Measurements from ENCODE around the gene GALNT7.

The GALNT7 gene

GRCh38 chr4:173269280-173269679, 100.7 kb downstream of the GALNT7 start:
- Histone ChIP-seq H3K36me3 (ENCODE audit: control insufficient read depth, insufficient read depth, low read length) (no peaks in the 10 kb centered on the region), H3K27me3 (ENCODE audit: control insufficient read depth, insufficient read depth, low read length) (no peaks in the 10 kb centered on the region), H3K9ac (no peak overlapping the region), H3K4me1 (no peaks in the 10 kb centered on the region), H3K79me2 (no peaks in the 10 kb centered on the region), H3K9me3 (ENCODE audit: control insufficient read depth, low read length) (no peaks in the 10 kb centered on the region), H3K27ac (no peak overlapping the region), H2AFZ (no peak overlapping the region), H3K4me3 (ENCODE audit: low read depth, low read length) (no peak overlapping the region), H3K4me2 (ENCODE audit: low read length) (no peak overlapping the region)
- TF ChIP-seq, protein P1, sequence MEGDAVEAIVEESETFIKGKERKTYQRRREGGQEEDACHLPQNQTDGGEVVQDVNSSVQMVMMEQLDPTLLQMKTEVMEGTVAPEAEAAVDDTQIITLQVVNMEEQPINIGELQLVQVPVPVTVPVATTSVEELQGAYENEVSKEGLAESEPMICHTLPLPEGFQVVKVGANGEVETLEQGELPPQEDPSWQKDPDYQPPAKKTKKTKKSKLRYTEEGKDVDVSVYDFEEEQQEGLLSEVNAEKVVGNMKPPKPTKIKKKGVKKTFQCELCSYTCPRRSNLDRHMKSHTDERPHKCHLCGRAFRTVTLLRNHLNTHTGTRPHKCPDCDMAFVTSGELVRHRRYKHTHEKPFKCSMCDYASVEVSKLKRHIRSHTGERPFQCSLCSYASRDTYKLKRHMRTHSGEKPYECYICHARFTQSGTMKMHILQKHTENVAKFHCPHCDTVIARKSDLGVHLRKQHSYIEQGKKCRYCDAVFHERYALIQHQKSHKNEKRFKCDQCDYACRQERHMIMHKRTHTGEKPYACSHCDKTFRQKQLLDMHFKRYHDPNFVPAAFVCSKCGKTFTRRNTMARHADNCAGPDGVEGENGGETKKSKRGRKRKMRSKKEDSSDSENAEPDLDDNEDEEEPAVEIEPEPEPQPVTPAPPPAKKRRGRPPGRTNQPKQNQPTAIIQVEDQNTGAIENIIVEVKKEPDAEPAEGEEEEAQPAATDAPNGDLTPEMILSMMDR (IDR thresholded peaks at IDR 0.05), result no peak

DNA sequence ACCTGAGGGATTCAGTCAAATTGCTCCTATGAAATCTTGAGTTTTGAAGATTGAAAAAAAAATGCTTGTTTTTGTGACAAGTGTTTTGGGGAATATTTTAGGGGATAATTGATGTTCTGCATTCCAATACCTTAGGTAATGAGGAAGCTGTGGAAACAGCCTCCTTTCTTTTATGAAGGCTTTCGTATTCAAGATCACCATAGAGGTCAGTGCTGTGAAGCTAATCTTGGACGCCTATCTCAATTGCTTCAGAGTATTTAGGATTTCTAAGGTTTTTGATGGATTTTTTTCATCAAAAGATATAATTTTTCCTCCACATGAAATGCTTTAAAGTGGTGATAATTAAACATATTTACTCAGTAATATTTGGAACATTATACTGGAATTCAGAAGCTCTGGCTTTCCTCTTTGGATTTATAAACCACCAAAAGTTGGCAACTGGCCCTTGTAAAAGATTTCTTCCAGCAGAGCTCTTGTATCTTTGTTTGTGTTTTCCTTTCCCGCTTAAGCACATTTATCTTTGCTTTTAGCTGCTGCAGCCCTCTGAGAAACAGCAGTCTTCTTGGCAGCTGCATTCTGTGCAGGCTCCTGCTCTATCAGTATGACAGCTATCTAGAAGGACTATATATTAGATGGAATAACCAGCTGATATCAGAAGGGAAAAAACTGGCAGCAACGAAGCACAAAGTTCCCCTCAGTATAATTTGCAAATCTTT, 101.9 kb downstream of the GALNT7 start:
- Histone ChIP-seq H3K4me3 (ENCODE audit: low read depth, low read length) (no peak overlapping the region), H3K9ac (no peak overlapping the region), H3K9me3 (ENCODE audit: control insufficient read depth, low read length) (no peaks in the 10 kb centered on the region), H3K27me3 (ENCODE audit: control insufficient read depth, insufficient read depth, low read length) (no peaks in the 10 kb centered on the region), H3K36me3 (ENCODE audit: control insufficient read depth, insufficient read depth, low read length) (no peaks in the 10 kb centered on the region), H2AFZ (no peak overlapping the region), H3K4me2 (ENCODE audit: low read length) (no peak overlapping the region), H3K27ac (no peak overlapping the region), H3K4me1 (no peaks in the 10 kb centered on the region), H3K79me2 (peaks cover 4% of the 10 kb centered on the region)
- TF ChIP-seq, protein P1 (IDR thresholded peaks at IDR 0.05), result no peak

- Histone ChIP-seq H3K4me3 (ENCODE audit: low read depth, low read length) (no peak overlapping the region), H3K79me2 (peaks cover 4% of the 10 kb centered on the region), H3K4me1 (no peaks in the 10 kb centered on the region), H3K9me3 (ENCODE audit: control insufficient read depth, low read length) (no peaks in the 10 kb centered on the region), H3K36me3 (ENCODE audit: control insufficient read depth, insufficient read depth, low read length) (no peaks in the 10 kb centered on the region), H2AFZ (no peak overlapping the region), H3K4me2 (ENCODE audit: low read length) (no peak overlapping the region), H3K9ac (no peak overlapping the region), H3K27me3 (ENCODE audit: control insufficient read depth, insufficient read depth, low read length) (no peaks in the 10 kb centered on the region), H3K27ac (no peak overlapping the region)
- TF ChIP-seq, protein P1 (IDR thresholded peaks at IDR 0.05), result no peak
Observed at GRCh38 chr4:173272314-173272713, 103.7 kb downstream of the GALNT7 start.

- H2AFZ ChIP-seq, result no peak overlapping the region
- no peak overlapping the region for H3K9ac ChIP-seq
- no peaks in the 10 kb centered on the region for H3K9me3 ChIP-seq (ENCODE audit: control insufficient read depth, low read length)
- TF ChIP-seq, protein P1 (IDR thresholded peaks at IDR 0.05), result no peak
- H3K4me1 ChIP-seq, result no peaks in the 10 kb centered on the region
- H3K27ac ChIP-seq, result no peak overlapping the region
- H3K36me3 ChIP-seq (ENCODE audit: control insufficient read depth, insufficient read depth, low read length), result no peaks in the 10 kb centered on the region
- no peak overlapping the region for H3K4me2 ChIP-seq (ENCODE audit: low read length)
- H3K4me3 ChIP-seq (ENCODE audit: low read depth, low read length), result no peak overlapping the region
- peaks cover 4% of the 10 kb centered on the region for H3K79me2 ChIP-seq
- H3K27me3 ChIP-seq (ENCODE audit: control insufficient read depth, insufficient read depth, low read length), result no peaks in the 10 kb centered on the region
Observed at GRCh38 chr4:173272996-173273395, 104.4 kb downstream of the GALNT7 start.

DNA sequence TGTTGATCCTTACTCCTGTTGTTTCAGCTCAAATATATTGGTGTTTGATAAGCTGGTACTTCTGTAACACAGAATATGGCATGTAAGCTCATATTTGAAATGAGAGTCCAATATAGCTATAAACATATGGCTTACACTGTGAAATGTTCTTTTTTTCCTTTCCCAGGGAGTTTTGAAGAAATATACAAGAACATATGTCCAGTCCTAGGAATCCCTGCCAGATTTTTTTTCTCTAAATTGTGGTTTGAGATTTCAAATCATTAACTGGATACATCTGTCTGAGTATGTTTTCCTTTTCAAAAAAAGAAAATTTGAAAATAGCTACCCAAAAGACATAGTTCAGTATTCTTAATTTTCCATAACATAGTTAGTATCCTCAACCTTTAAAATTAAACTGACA, 105.3 kb downstream of the GALNT7 start:
- TF ChIP-seq, protein P1 (IDR thresholded peaks at IDR 0.05), result no peak
- Histone ChIP-seq H3K79me2 (peaks cover 4% of the 10 kb centered on the region), H2AFZ (no peak overlapping the region), H3K9ac (no peak overlapping the region), H3K27ac (no peak overlapping the region), H3K4me3 (ENCODE audit: low read depth, low read length) (no peak overlapping the region), H3K27me3 (ENCODE audit: control insufficient read depth, insufficient read depth, low read length) (no peaks in the 10 kb centered on the region), H3K4me2 (ENCODE audit: low read length) (no peak overlapping the region), H3K36me3 (ENCODE audit: control insufficient read depth, insufficient read depth, low read length) (no peaks in the 10 kb centered on the region), H3K9me3 (ENCODE audit: control insufficient read depth, low read length) (no peaks in the 10 kb centered on the region), H3K4me1 (no peaks in the 10 kb centered on the region)

Data from parathyroid adenoma (tissue), 2 donors.